Loucy (cell line): ENCODE measurements around the gene OPRL1.

ENCODE experiments used
- CTCF ChIP-seq: fragments of 200-600 bp; sonication (generic); conservative IDR thresholded peaks from 2 replicates; pipeline ENCODE4 v1.5.1; 2014; ENCODE audit warnings: mild to moderate bottlenecking, antibody characterized with exemption, low read length
- EZH2phosphoT487 ChIP-seq: fragments of 200-600 bp; IDR thresholded peaks from 2 replicates; pipeline ENCODE4 v1.6.1; 2018; ENCODE audit warnings: antibody characterized with exemption, mild to moderate bottlenecking, moderate library complexity, borderline replicate concordance

GRCh38 chr20:64056639-64056888 lies 23.3 kb upstream of the OPRL1 start:
- TF ChIP-seq CTCF (no peak), EZH2phosphoT487 (no peak)
